ENCODE results near the gene GH1. TPM values are rescaled to one million over a fixed set of nuclear protein-coding genes. Genes with fewer than 3 reads are reported as not detected.
"Not testable (repeated sequence)": the region's sequence is repeated elsewhere in the genome, so short reads cannot be mapped to it uniquely, and the experiment has no call there.

Gene GH1
- total and polyA plus RNA-seq, 4 donors, result 5.5 TPM; not detected in 3

DNA sequence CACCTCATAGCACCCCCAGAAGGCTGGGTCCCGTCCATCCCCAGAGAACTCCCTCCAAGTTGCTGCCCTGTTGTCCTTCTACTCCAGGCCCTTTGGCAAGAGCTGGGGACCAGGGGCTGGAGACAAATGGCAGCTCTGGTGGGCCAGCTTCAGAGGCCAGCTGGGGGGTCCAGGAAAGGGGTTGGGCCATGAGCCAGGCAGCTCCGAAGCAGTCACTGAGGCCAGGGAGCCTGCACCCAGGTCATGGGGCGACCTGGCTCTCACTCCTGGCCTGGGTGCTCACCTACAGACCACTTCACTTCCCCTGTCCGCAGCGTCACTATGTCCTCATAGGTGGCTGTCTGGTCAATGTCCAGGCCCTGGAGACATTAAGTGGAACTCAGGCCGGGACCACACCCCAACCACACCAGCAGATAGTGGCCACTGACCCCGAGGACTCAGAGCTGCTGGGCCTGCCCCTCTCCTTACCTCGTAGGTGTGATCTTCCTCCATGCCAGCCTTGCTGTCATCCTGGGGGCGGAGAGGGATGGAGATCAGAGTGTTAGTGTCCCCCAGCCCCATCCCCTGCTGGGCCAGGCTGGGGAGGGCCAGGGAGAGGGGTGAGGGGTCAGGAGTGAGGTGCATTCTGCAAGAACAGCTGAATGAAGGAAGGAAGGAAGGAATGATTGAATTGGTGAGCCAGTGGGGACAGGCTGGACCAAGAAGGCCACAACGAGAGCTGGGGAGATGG, 10.5 kb upstream of the GH1 start:
- DNase-seq (ENCODE audit: low read depth in 4 of 6, low spot score in 6 of 6), result no peak
- no peaks in the 10 kb centered on the region for H3K9me3 ChIP-seq (ENCODE audit: control insufficient read depth, insufficient read depth, low read length)
- no peak overlapping the region for H3K4me3 ChIP-seq (ENCODE audit: low read depth, low read length)
- 92% methylated on average over 8 of the region's 10 CpGs for WGBS (ENCODE audit: insufficient coverage)
- H3K36me3 ChIP-seq (ENCODE audit: control insufficient read depth, insufficient read depth, low read length), result no peaks in the 10 kb centered on the region
- H3K4me1 ChIP-seq (ENCODE audit: control insufficient read depth, insufficient read depth, low read length), result peaks cover 7% of the 10 kb centered on the region
- no peaks in the 10 kb centered on the region for H3K27me3 ChIP-seq (ENCODE audit: control insufficient read depth, insufficient read depth, low read length)
- H3K27ac ChIP-seq (ENCODE audit: low read depth, low read length), result no peak overlapping the region

DNA sequence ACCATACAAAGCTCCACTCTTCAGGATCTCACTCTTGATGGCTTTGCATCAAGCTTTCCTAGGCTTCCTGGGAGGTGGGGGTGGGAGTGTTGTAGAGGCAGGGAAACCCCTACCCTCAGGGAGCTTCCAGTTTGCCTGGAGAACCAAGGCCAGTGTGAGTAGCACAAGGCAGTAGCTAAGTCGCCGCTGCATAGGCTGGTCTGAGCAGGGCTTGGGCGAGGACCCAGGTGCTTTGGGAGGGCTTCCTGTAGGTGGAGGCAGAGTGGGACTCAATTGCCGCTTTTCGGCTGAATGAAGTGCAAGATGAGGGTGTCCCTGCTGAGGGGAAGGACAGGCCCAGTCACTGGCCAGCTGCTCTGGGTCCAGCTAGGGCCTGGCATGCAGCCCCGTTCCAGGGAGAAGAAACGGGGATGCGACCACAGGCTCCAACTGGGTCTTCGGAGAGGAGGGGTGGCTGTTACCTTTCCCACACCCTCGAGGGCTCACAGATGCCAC, 9.6 kb upstream of the GH1 start:
- H3K4me3 ChIP-seq (ENCODE audit: low read depth, low read length), result no peak overlapping the region
- no peak overlapping the region for H3K27ac ChIP-seq (ENCODE audit: low read depth, low read length)
- no peaks in the 10 kb centered on the region for H3K27me3 ChIP-seq (ENCODE audit: control insufficient read depth, insufficient read depth, low read length)
- no peak for DNase-seq (ENCODE audit: low read depth in 4 of 6, low spot score in 6 of 6)
- H3K36me3 ChIP-seq (ENCODE audit: control insufficient read depth, insufficient read depth, low read length), result no peaks in the 10 kb centered on the region
- H3K9me3 ChIP-seq (ENCODE audit: control insufficient read depth, insufficient read depth, low read length), result no peaks in the 10 kb centered on the region
- WGBS (ENCODE audit: insufficient coverage), result 91% methylated on average over 6 of the region's 10 CpGs
- H3K4me1 ChIP-seq (ENCODE audit: control insufficient read depth, insufficient read depth, low read length), result peaks cover 2% of the 10 kb centered on the region

- Histone ChIP-seq H3K9me3 (ENCODE audit: control insufficient read depth, insufficient read depth, low read length) (no peaks in the 10 kb centered on the region), H3K4me3 (ENCODE audit: low read depth, low read length) (no peak overlapping the region), H3K4me1 (ENCODE audit: control insufficient read depth, insufficient read depth, low read length) (peaks cover 2% of the 10 kb centered on the region), H3K27me3 (ENCODE audit: control insufficient read depth, insufficient read depth, low read length) (no peaks in the 10 kb centered on the region), H3K36me3 (ENCODE audit: control insufficient read depth, insufficient read depth, low read length) (no peaks in the 10 kb centered on the region), H3K27ac (ENCODE audit: low read depth, low read length) (no peak overlapping the region)
- DNase-seq (ENCODE audit: low read depth in 4 of 6, low spot score in 6 of 6), result no peak
- 69% methylated on average over 6 of the region's 8 CpGs for WGBS (ENCODE audit: insufficient coverage)
Observed at GRCh38 chr17:63927464-63928171, 9.0 kb upstream of the GH1 start.

DNA sequence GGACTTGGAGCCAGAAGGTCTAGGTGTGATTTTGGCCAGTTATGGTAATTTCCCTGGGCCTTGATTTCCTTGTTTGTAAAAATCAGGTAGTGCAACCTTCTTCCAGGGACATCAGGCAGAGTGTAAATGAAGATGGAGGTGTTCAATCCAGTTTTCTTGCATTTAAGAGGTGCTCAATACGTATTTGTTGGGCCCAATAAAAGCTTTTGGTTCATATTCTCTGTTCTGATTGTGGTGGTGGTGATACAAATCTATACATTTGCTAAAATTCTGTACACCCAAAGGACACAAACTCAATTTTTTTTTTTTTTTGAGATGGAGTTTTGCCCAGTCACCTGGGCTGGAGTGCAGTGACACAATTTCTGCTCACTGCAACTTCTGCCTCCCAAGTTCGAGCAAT, 7.5 kb upstream of the GH1 start:
- no peak for DNase-seq (ENCODE audit: low read depth in 4 of 6, low spot score in 6 of 6)
- Histone ChIP-seq H3K27ac (ENCODE audit: low read depth, low read length) (no peak overlapping the region), H3K27me3 (ENCODE audit: control insufficient read depth, insufficient read depth, low read length) (no peaks in the 10 kb centered on the region), H3K9me3 (ENCODE audit: control insufficient read depth, insufficient read depth, low read length) (no peaks in the 10 kb centered on the region), H3K4me3 (ENCODE audit: low read depth, low read length) (no peak overlapping the region), H3K4me1 (ENCODE audit: control insufficient read depth, insufficient read depth, low read length) (peaks cover 2% of the 10 kb centered on the region), H3K36me3 (ENCODE audit: control insufficient read depth, insufficient read depth, low read length) (no peaks in the 10 kb centered on the region)
- 83% methylated on average over 1 of the region's 2 CpGs for WGBS (ENCODE audit: insufficient coverage)

DNA sequence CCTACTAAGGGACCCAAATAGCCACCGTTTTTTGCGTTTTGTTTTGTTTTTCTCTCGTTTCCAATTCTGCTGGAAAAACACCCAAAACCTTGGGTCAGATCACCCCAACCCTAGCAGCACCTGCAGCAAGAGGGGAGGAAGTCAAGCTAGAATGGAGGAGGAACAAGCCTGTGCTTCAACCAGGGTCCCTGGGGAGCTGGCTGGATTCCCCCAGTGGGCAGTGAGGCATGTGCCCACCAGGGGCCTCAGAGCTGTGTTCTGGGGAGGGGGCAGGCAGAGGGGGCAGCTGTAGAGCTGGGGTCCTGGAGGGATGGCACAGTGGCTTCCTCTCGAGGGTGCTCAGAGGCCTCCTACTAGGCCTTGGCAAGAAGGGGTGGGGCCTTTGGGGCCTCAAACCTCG, 7.0 kb upstream of the GH1 start:
- H3K4me3 ChIP-seq (ENCODE audit: low read depth, low read length), result no peak overlapping the region
- no peaks in the 10 kb centered on the region for H3K27me3 ChIP-seq (ENCODE audit: control insufficient read depth, insufficient read depth, low read length)
- no peaks in the 10 kb centered on the region for H3K36me3 ChIP-seq (ENCODE audit: control insufficient read depth, insufficient read depth, low read length)
- no peak for DNase-seq (ENCODE audit: low read depth in 4 of 6, low spot score in 6 of 6)
- no peaks in the 10 kb centered on the region for H3K9me3 ChIP-seq (ENCODE audit: control insufficient read depth, insufficient read depth, low read length)
- no peak overlapping the region for H3K27ac ChIP-seq (ENCODE audit: low read depth, low read length)
- no CpG with 5 or more reads among the region's 5 CpGs for WGBS (ENCODE audit: insufficient coverage)
- H3K4me1 ChIP-seq (ENCODE audit: control insufficient read depth, insufficient read depth, low read length), result peaks cover under 1% of the 10 kb centered on the region

DNA sequence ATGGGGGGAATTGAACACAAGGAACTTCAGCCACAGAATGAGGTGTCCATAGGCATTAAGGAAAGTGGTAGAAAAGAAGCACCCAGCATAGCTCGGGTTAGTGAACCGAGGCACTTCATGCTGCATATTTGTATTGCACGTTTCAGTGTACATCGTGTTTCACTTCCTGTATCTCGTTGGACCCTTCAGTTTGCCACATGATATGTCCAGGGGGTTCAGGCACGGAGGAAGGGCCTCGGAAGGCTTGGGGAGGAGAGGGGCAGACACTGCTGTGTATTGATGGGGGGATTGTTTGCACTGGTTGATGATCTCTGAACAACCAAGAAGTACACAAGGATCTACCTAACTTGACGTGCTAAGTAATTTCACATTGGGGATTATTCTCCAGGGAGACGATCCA, 3.8 kb upstream of the GH1 start:
- H3K4me1 ChIP-seq (ENCODE audit: control insufficient read depth, insufficient read depth, low read length); H3K36me3 ChIP-seq (ENCODE audit: control insufficient read depth, insufficient read depth, low read length); H3K27ac ChIP-seq (ENCODE audit: low read depth, low read length); H3K9me3 ChIP-seq (ENCODE audit: control insufficient read depth, insufficient read depth, low read length); DNase-seq (ENCODE audit: low read depth in 4 of 6, low spot score in 6 of 6); H3K27me3 ChIP-seq (ENCODE audit: control insufficient read depth, insufficient read depth, low read length); H3K4me3 ChIP-seq (ENCODE audit: low read depth, low read length): not testable (repeated sequence)
- WGBS (ENCODE audit: insufficient coverage), result 86% methylated on average over 4 of the region's 9 CpGs

DNA sequence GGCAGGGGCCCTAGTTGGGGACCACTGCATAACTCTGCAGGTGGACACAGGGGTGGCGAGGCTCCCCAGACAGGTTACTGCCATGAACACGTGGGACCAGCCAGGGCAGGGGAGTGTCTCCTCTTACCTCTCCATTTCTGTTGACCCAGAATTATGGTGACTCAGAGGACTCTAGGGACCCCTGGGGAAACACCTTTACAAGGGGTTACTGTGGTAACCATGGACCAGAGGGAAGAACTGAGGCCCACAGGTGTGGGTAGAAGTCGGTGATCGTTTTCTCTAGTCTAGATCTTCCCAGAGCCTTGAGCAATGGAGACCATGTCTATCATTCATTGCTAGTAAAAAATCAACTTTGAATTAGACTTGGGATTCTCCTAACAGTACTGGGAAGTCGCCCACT, 2.1 kb upstream of the GH1 start:
- H3K36me3 ChIP-seq (ENCODE audit: control insufficient read depth, insufficient read depth, low read length); H3K27me3 ChIP-seq (ENCODE audit: control insufficient read depth, insufficient read depth, low read length); H3K27ac ChIP-seq (ENCODE audit: low read depth, low read length); H3K9me3 ChIP-seq (ENCODE audit: control insufficient read depth, insufficient read depth, low read length); H3K4me3 ChIP-seq (ENCODE audit: low read depth, low read length); DNase-seq (ENCODE audit: low read depth in 4 of 6, low spot score in 6 of 6); H3K4me1 ChIP-seq (ENCODE audit: control insufficient read depth, insufficient read depth, low read length): not testable (repeated sequence)
- WGBS (ENCODE audit: insufficient coverage), result 83% methylated on average over 3 of the region's 5 CpGs

DNA sequence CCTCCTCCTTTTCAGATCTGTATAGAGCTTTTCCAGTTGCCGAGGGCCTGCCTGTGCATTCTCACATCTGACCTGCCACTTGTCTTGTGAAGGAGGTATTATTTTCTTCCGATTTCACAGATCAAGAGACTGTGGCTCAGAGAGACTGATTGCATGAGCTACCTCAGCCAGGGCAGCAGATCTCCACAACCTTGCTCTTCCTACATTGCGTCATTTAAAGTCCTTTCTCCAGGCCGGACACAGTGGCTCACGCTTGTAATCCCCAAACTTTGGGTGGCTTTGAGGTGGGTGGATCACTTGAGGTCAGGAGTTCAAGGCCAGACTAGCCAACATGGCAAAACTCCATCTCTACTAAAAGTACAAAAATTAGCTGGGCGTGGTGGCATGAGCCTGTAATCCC, 1.4 kb upstream of the GH1 start:
- not testable (repeated sequence) for H3K27me3 ChIP-seq (ENCODE audit: control insufficient read depth, insufficient read depth, low read length); H3K4me1 ChIP-seq (ENCODE audit: control insufficient read depth, insufficient read depth, low read length); DNase-seq (ENCODE audit: low read depth in 4 of 6, low spot score in 6 of 6); H3K36me3 ChIP-seq (ENCODE audit: control insufficient read depth, insufficient read depth, low read length); H3K9me3 ChIP-seq (ENCODE audit: control insufficient read depth, insufficient read depth, low read length); H3K27ac ChIP-seq (ENCODE audit: low read depth, low read length); H3K4me3 ChIP-seq (ENCODE audit: low read depth, low read length)
- WGBS (ENCODE audit: insufficient coverage), result 70% methylated on average over 2 of the region's 6 CpGs

DNA sequence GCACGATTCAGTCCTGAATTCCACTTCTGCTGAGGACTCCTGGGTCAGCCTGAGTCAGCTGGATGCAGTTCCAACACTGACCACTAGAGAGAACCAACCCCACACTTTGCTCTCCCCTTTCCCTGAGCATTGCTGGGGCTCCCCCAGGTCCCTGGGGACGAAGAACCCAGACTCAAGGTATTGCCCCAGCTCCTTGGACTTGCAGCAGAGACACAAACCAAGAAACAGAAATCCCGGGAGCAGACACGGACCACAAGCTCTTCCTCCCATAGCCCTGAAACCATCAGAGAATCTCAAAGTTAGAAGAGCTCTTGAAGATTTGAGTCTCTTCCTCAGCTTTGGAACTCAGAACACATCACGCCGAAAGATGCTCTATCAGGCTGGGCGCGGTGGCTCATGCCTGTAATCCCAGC, 678 bp upstream of the GH1 start:
- Histone ChIP-seq H3K27ac (ENCODE audit: low read depth, low read length) (no peak overlapping the region), H3K9me3 (ENCODE audit: control insufficient read depth, insufficient read depth, low read length) (no peaks in the 10 kb centered on the region), H3K4me3 (ENCODE audit: low read depth, low read length) (no peak overlapping the region), H3K4me1 (ENCODE audit: control insufficient read depth, insufficient read depth, low read length) (no peaks in the 10 kb centered on the region), H3K27me3 (ENCODE audit: control insufficient read depth, insufficient read depth, low read length) (peaks cover 3% of the 10 kb centered on the region), H3K36me3 (ENCODE audit: control insufficient read depth, insufficient read depth, low read length) (no peaks in the 10 kb centered on the region)
- 62% methylated on average over 8 of the region's 8 CpGs for WGBS (ENCODE audit: insufficient coverage)
- DNase-seq (ENCODE audit: low read depth in 4 of 6, low spot score in 6 of 6), result peak in 5 of 6 donors; percentile 11 to 69 (median 19)

GRCh38 chr17:63918305-63918704, 334 bp downstream of the GH1 start:
- peaks cover 3% of the 10 kb centered on the region for H3K27me3 ChIP-seq (ENCODE audit: control insufficient read depth, insufficient read depth, low read length)
- H3K27ac ChIP-seq (ENCODE audit: low read depth, low read length), result no peak overlapping the region
- H3K36me3 ChIP-seq (ENCODE audit: control insufficient read depth, insufficient read depth, low read length), result no peaks in the 10 kb centered on the region
- no peaks in the 10 kb centered on the region for H3K9me3 ChIP-seq (ENCODE audit: control insufficient read depth, insufficient read depth, low read length)
- 45% methylated on average over 9 of the region's 10 CpGs for WGBS (ENCODE audit: insufficient coverage)
- no peaks in the 10 kb centered on the region for H3K4me1 ChIP-seq (ENCODE audit: control insufficient read depth, insufficient read depth, low read length)
- H3K4me3 ChIP-seq (ENCODE audit: low read depth, low read length), result no peak overlapping the region
- no peak for DNase-seq (ENCODE audit: low read depth in 4 of 6, low spot score in 6 of 6)

Data from spinal cord (tissue), 10 donors.